IMR-90 (cell line): Measurements from ENCODE around the gene ATG14. TPM values are rescaled to one million over a fixed set of nuclear protein-coding genes. Genes with fewer than 3 reads are reported as not detected.

Experiments
- ATAC-seq: fragments of 200-7000 bp; cut with Tn5 transposase; 2 replicates; pipeline ENCODE4 v1.9.1; 2020; ENCODE audit warnings: low read depth, mild to moderate bottlenecking, moderate library complexity
- BruUV-seq: library from RNA; stranded (reverse); fragments of 400-500 nt; replicated peaks from 2 replicates; lab custom pipeline; 2021; lab: Mats Ljungman, UMichigan
- CTCF ChIA-PET: fragments of 300-600 bp; formaldehyde crosslinking; extraction: SDS; loops from one replicate; lab custom pipeline; 2021; ENCODE audit warnings: antibody characterized with exemption; lab: Yijun Ruan, JAX
- POLR2A ChIA-PET: fragments of 300-600 bp; sonication (Branson Sonifier 250); formaldehyde crosslinking; loops from one replicate; lab custom pipeline; 2022; ENCODE audit warnings: antibody characterized with exemption; ENCODE audit not compliant: unreplicated experiment; lab: Charles Lee
- DNase-seq: peaks from one replicate; pipeline ENCODE4 v3.0.0; 2013
- H2AFZ ChIP-seq: replicated peaks from 2 replicates; pipeline ENCODE3; 2013; ENCODE audit warnings: low read length, mild to moderate bottlenecking; ENCODE audit not compliant: poor library complexity
- H2AK5ac ChIP-seq: 2 replicates; pipeline ENCODE4 v1.6.1; 2013; ENCODE audit warnings: low read depth, low read length, inconsistent platforms
- H2AK9ac ChIP-seq: replicated peaks from 2 replicates; pipeline ENCODE3; 2013; ENCODE audit warnings: mild to moderate bottlenecking, low read depth, low read length, moderate library complexity; ENCODE audit not compliant: poor library complexity
- H2BK120ac ChIP-seq: 2 replicates; pipeline ENCODE4 v1.6.1; 2013; ENCODE audit warnings: low read depth, low read length, inconsistent platforms
- H2BK15ac ChIP-seq: 3 replicates; pipeline ENCODE4 v1.6.1; 2013; ENCODE audit warnings: low read depth, low read length, inconsistent platforms
- H2BK20ac ChIP-seq: 2 replicates; pipeline ENCODE4 v1.6.1; 2013; ENCODE audit warnings: low read depth, mild to moderate bottlenecking, inconsistent platforms, low read length, moderate library complexity
- H2BK5ac ChIP-seq: 2 replicates; pipeline ENCODE4 v1.6.1; 2013; ENCODE audit warnings: mild to moderate bottlenecking, low read depth, low read length, inconsistent platforms; ENCODE audit not compliant: poor library complexity, severe bottlenecking
- H3K14ac ChIP-seq: replicated peaks from 2 replicates; pipeline ENCODE4 v1.6.1; 2013; ENCODE audit warnings: low read depth, low read length, inconsistent platforms
- H3K18ac ChIP-seq: 2 replicates; pipeline ENCODE4 v1.6.1; 2013; ENCODE audit warnings: low read depth, low read length, control low read depth
- H3K23ac ChIP-seq: 2 replicates; pipeline ENCODE4 v1.6.1; 2013; ENCODE audit warnings: low read depth, low read length, inconsistent platforms
- H3K27ac ChIP-seq: 2 replicates; pipeline ENCODE4 v1.5.1; 2013; ENCODE audit warnings: mild to moderate bottlenecking, control low read depth, low read length; ENCODE audit not compliant: insufficient read depth
- H3K27me3 ChIP-seq: 2 replicates; pipeline ENCODE4 v1.6.1; 2013; ENCODE audit warnings: low read length; ENCODE audit not compliant: control insufficient read depth, insufficient read depth
- H3K36me3 ChIP-seq: 2 replicates; pipeline ENCODE4 v1.6.1; 2013; ENCODE audit warnings: low read length, mixed read lengths; ENCODE audit not compliant: control insufficient read depth, insufficient read depth
- H3K4ac ChIP-seq: 2 replicates; pipeline ENCODE4 v1.6.1; 2013; ENCODE audit warnings: low read depth, low read length, inconsistent platforms
- H3K4me1 ChIP-seq: 2 replicates; pipeline ENCODE4 v1.6.1; 2013; ENCODE audit warnings: low read length, mixed read lengths; ENCODE audit not compliant: control insufficient read depth, insufficient read depth
- H3K4me2 ChIP-seq: 2 replicates; pipeline ENCODE4 v1.6.1; 2013; ENCODE audit warnings: low read depth, mild to moderate bottlenecking, control low read depth, low read length, moderate library complexity
- H3K4me3 ChIP-seq: 2 replicates; pipeline ENCODE4 v1.5.1; 2013; ENCODE audit warnings: low read depth, mild to moderate bottlenecking, control low read depth, low read length, moderate library complexity; ENCODE audit not compliant: insufficient read depth
- H3K56ac ChIP-seq: 2 replicates; pipeline ENCODE4 v1.6.1; 2013; ENCODE audit warnings: low read length, inconsistent platforms; ENCODE audit not compliant: insufficient read depth; ENCODE audit errors: extremely low read depth
- H3K79me1 ChIP-seq, 2 experiments: 2 replicates each; pipeline ENCODE4 v1.6.1; 2013; ENCODE audit warnings: low read length in 2 of 2, inconsistent platforms in 1 of 2, low read depth in 1 of 2
- H3K9ac ChIP-seq: 2 replicates; pipeline ENCODE4 v1.6.1; 2013; ENCODE audit warnings: low read depth, low read length, control low read depth
- H3K9me1 ChIP-seq: 2 replicates; pipeline ENCODE4 v1.6.1; 2013; ENCODE audit warnings: low read length, inconsistent platforms; ENCODE audit not compliant: insufficient read depth
- H3K9me3 ChIP-seq: 2 replicates; pipeline ENCODE4 v1.6.1; 2013; ENCODE audit warnings: low read length; ENCODE audit not compliant: control insufficient read depth, insufficient read depth
- H4K20me1 ChIP-seq: 2 replicates; pipeline ENCODE4 v1.6.1; 2013; ENCODE audit warnings: low read length, inconsistent platforms; ENCODE audit not compliant: insufficient read depth
- H4K5ac ChIP-seq: 2 replicates; pipeline ENCODE4 v1.6.1; 2013; ENCODE audit warnings: mild to moderate bottlenecking, low read depth, low read length, control low read depth
- H4K8ac ChIP-seq, 2 experiments: 2 replicates each; pipeline ENCODE4 v1.6.1; 2013; ENCODE audit warnings: low read depth in 2 of 2, low read length in 2 of 2, control low read depth in 1 of 2, inconsistent platforms in 1 of 2
- H4K91ac ChIP-seq: 2 replicates; pipeline ENCODE4 v1.6.1; 2013; ENCODE audit warnings: low read depth, low read length, inconsistent platforms; ENCODE audit not compliant: insufficient read depth
- CEBPB ChIP-seq: IDR thresholded peaks from 2 replicates; pipeline ENCODE4 v1.6.1; 2012; ENCODE audit warnings: low read depth, low read length, improper control_type of control experiment
- MAFK ChIP-seq: IDR thresholded peaks from 2 replicates; pipeline ENCODE4 v1.6.1; 2012; ENCODE audit warnings: low read depth, low read length, improper control_type of control experiment
- MXI1 ChIP-seq: IDR thresholded peaks from 2 replicates; pipeline ENCODE4 v1.6.1; 2012; ENCODE audit warnings: low read depth, mild to moderate bottlenecking, low read length, moderate library complexity, borderline replicate concordance
- NFE2L2 ChIP-seq: fragments of 150-350 bp; IDR thresholded peaks from 2 replicates; pipeline ENCODE4 v1.6.1; 2016; ENCODE audit warnings: low read depth, mild to moderate bottlenecking, low read length
- RAD21 ChIP-seq: IDR thresholded peaks from 2 replicates; pipeline ENCODE4 v1.6.1; 2012; ENCODE audit warnings: low read length, improper control_type of control experiment
- SMC3 ChIP-seq: fragments of 150-350 bp; IDR thresholded peaks from 2 replicates; pipeline ENCODE4 v1.6.1; 2016; ENCODE audit warnings: low read depth, mild to moderate bottlenecking, antibody characterized with exemption, low read length, moderate library complexity
- WGBS, 2 experiments: methylation state at CpG; one replicate each; pipeline versions ENCODE4 v1.1.5 to v1.1.7; 2013; ENCODE audit warnings: missing lambda C conversion rate in 2 of 2; ENCODE audit not compliant: insufficient read length in 1 of 2; ENCODE audit errors: extremely low coverage in 2 of 2; 5-methylcytosine and 5-hydroxymethylcytosine counted together
- dilution Hi-C: fragments of 300-500 bp; cut with HindIII; formaldehyde crosslinking; loops from one replicate; pipeline ENCODE4 v1.14.3; 2018; ENCODE audit warnings: low sequenced_read_pairs; ENCODE audit not compliant: unreplicated experiment
- in situ Hi-C: fragments of 300-500 bp; cut with MboI; formaldehyde crosslinking; loops from 3 replicates; pipeline ENCODE4 v1.14.3; 2019; ENCODE audit warnings: low sequenced_read_pairs, inconsistent platforms, mixed read lengths
- intact Hi-C: fragments of 100-400 bp; cut with micrococcal nuclease; formaldehyde crosslinking; loops from 2 replicates; pipeline ENCODE4 v1.10.0; 2022
- polyA plus RNA-seq, 3 experiments: library from polyadenylated mRNA; depleted of rRNA; stranded (reverse); fragments of >200 nt; gene quantifications; 2 replicates each; pipeline ENCODE4 v1.2.3, GENCODE V29; 2012; ENCODE audit warnings: low replicate concordance in 1 of 3
- total RNA-seq: library from RNA; depleted of rRNA; stranded (reverse); fragments of >200 nt; gene quantifications from 2 replicates; pipeline ENCODE4 v1.2.3, GENCODE V29; 2012
- TF ChIP-seq, protein P1 (sequence below): fragments of 150-350 bp; IDR thresholded peaks from 2 replicates; pipeline ENCODE4 v1.6.1; 2016; ENCODE audit warnings: low read depth, mild to moderate bottlenecking, low read length, moderate library complexity, borderline replicate concordance

Gene ATG14
- total and polyA plus RNA-seq, 2 of the 4 experiments (the other 2 are of a cell fraction), result 5.0 to 12.4 TPM

DNA sequence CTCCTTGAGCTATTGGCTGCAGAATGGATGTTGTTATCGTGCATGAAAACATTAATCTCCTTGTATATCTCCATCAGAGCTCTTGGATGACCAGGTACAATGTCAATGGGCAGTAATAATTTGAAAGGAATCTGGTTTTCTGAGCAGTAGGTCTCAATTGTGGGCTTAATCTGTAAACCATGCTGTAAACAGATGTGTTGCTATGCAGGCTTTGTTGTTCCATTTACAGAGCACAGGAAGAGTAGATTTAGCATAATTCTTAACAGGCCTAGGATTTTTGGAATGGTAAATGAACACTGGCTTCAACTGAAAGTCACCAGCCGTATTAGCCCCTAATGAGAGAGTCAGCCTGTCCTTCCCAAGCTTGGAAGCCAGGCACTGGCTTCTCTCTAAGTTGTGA, 50.4 kb downstream of the ATG14 start:
- ATAC-seq, result no peak
- Histone ChIP-seq H3K4me1 (peaks cover 10% of the 10 kb centered on the region), H3K36me3 (peaks cover 2% of the 10 kb centered on the region; the same call in 1 of the 2 replicates), H2AFZ (no peak overlapping the region), H3K23ac (no peak overlapping the region), H3K4me3 (no peak overlapping the region), H2BK15ac (no peak overlapping the region), H3K9me1 (peaks cover 13% of the 10 kb centered on the region), H3K9ac (no peak overlapping the region), H3K9me3 (no peaks in the 10 kb centered on the region), H2BK5ac (no peak overlapping the region), H2AK5ac (no peak overlapping the region), H3K18ac (no peak overlapping the region), H2BK20ac (no peak overlapping the region), H3K4me2 (no peak overlapping the region), H3K27me3 (no peaks in the 10 kb centered on the region), H3K56ac (no peak overlapping the region), H3K14ac (no peak overlapping the region), H3K27ac (no peak overlapping the region), H4K5ac (no peak overlapping the region), H4K20me1 (no peaks in the 10 kb centered on the region; the same call in 1 of the 2 replicates), H3K79me1 (peaks cover 0 to 15% of the 10 kb centered on the region in 2 experiments; a peak in 3 of 4 replicates), H2BK120ac (no peak overlapping the region), H4K91ac (no peak overlapping the region), H4K8ac (no peak overlapping the region), H3K4ac (no peak overlapping the region), H2AK9ac (no peak overlapping the region)
- BruUV-seq, result no TSS peak
- in situ Hi-C loops, result no loop called here
- intact Hi-C loops, result no loop called here
- ChIA-PET POLR2A (no interaction called here), CTCF (no interaction called here)
- dilution Hi-C loops, result no loop called here
- no peak for DNase-seq
- TF ChIP-seq MAFK, result no peak
- TF ChIP-seq CEBPB, result no peak
- no peak for TF ChIP-seq SMC3
- TF ChIP-seq RAD21, result no peak
- TF ChIP-seq, protein P1, sequence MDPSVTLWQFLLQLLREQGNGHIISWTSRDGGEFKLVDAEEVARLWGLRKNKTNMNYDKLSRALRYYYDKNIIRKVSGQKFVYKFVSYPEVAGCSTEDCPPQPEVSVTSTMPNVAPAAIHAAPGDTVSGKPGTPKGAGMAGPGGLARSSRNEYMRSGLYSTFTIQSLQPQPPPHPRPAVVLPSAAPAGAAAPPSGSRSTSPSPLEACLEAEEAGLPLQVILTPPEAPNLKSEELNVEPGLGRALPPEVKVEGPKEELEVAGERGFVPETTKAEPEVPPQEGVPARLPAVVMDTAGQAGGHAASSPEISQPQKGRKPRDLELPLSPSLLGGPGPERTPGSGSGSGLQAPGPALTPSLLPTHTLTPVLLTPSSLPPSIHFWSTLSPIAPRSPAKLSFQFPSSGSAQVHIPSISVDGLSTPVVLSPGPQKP, result no peak
- TF ChIP-seq MXI1, result no peak
- TF ChIP-seq NFE2L2, result no peak
- WGBS, 2 experiments, result no CpG with 5 or more reads among the region's 2 CpGs
